Measurements from ENCODE around the gene SCAP.

Gene SCAP

DNA sequence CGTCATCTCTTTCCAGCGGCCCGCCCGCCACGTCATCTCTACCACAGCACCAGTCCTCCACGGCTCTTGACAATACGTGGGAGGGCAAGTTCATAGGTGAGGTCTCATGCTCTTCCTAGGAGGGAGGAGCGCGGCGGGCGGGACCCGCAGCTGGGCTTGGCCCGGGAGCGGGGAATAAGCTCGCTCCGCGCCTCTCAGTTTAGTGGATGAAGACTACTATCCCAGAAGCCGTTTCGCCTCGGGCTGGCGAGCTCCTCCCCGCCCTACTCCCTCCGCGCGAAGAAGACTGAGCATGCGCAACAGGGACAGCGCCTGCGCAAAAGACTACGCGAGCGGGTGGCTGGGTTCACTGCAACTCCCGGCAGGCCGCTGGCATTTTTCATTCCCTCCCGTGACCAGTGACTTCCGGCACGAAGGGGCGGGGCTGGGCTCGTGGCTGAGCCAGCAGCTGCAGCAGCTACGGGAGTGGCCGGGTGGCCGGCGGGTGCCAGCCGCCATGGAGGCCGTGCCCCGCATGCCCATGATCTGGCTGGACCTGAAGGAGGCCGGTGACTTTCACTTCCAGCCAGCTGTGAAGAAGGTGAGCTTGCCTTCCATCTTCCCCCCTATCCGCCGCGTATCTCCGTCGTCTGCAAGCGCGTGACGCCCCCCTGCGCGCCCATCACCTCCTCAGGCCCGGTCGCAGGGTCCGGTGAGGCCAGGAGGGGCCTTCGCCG lies 95.0 kb downstream of the SCAP start, which contains the start of gene PTPN23:
Gene PTPN23, plus strand, starts transcription at position 421 of the 716 bp plus-strand sequence. Its CDS starts 76 bp downstream, at position 497.
- no peak for TF ChIP-seq CTCF (IDR thresholded peaks at IDR 0.05; ENCODE audit: low read depth, low read length, missing control alignments)
- DNase-seq (ENCODE audit: low read depth) = peak; percentile 96
- peak within 1 kb of the TSS; percentile 83 for H3K4me3 ChIP-seq (ENCODE audit: low read depth, low read length)

DNA sequence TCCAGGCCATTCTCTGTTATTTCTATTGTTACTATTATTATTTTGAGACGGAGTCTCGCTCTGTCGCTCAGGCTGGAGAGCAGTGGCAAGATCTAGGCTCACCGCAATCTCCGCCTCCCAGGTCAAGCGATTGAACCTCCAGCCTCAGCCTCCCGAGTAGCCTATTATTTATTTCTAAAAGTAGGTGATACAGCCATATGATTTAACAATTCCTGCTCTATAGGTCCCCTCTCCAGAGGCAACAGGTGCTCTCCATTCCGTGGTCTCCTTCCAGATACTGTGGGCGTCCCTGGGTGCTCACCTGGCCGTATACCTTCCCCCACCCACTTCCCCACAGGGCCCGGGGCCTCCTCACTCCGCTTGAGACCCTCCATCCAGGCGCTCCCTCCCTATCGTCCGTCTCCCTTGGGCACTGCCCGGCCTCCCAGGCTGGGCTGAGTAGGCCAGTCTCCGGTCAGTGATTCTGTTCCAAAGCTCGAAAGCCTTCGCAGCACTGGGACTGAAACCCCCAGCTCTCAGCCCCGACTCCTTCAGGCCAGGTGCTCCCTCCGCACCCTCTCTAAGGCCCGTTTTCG lies 95.6 kb downstream of the SCAP start:
- no peak for DNase-seq (ENCODE audit: low read depth)
- H3K4me3 ChIP-seq (ENCODE audit: low read depth, low read length) = peak overlapping the region; percentile 83
- TF ChIP-seq CTCF (IDR thresholded peaks at IDR 0.05; ENCODE audit: low read depth, low read length, missing control alignments) = no peak

- TF ChIP-seq CTCF (IDR thresholded peaks at IDR 0.05; ENCODE audit: low read depth, low read length, missing control alignments) = no peak
- no peak for DNase-seq (ENCODE audit: low read depth)
Measured at GRCh38 chr3:47379411-47379899, 96.3 kb downstream of the SCAP start.

DNA sequence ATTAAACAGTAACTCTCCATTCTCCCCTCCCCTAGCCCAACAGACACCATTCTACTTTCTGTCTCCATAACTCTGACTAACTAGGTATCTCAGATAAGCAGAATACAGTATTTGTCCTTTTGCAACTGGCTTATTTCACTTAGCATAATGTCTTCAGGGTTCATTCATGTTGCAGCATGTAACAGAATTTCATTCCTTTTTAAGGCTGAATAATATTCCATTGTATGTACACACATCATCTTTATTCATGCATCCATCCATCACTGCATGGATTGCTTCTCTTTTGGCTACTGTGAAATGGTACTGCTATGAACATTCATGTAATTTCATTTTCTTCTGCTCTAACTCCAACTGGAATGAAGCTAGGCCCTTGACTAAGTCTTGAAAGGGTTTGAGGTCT lies 96.9 kb downstream of the SCAP start:
- H3K4me3 ChIP-seq (ENCODE audit: low read depth, low read length) = no peak overlapping the region
- DNase-seq (ENCODE audit: low read depth) = no peak
- no peak for TF ChIP-seq CTCF (IDR thresholded peaks at IDR 0.05; ENCODE audit: low read depth, low read length, missing control alignments)

More at GRCh38 chr3:47379411-47379899, 96.3 kb downstream of the SCAP start:
- peak overlapping the region; percentile 83 for H3K4me3 ChIP-seq (ENCODE audit: low read depth, low read length)

DNA sequence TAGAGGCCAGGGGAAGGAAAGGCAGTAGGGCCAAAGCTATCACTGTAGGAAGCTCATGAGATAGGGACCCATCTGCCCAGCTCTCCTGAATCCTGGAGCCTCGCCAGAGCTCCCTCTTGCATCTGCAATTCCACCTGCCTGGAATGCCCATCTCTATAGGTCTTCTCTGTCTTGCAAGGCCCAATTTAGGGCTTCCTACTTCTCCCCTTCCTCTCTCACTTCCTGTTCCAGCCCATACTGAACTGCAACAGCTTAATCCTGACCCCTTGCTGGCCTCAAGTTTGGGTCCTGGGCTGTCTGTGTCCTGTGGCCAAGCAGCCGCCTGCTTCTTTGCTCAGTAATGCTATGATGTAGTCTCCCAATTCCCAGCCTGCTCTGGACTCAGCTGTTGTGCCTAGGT lies 98.6 kb downstream of the SCAP start:
- TF ChIP-seq CTCF (IDR thresholded peaks at IDR 0.05; ENCODE audit: low read depth, low read length, missing control alignments) = no peak
- H3K4me3 ChIP-seq (ENCODE audit: low read depth, low read length) = no peak overlapping the region
- DNase-seq (ENCODE audit: low read depth) = no peak

- no peak overlapping the region for H3K4me3 ChIP-seq (ENCODE audit: low read depth, low read length)
- DNase-seq (ENCODE audit: low read depth) = no peak
- TF ChIP-seq CTCF (IDR thresholded peaks at IDR 0.05; ENCODE audit: low read depth, low read length, missing control alignments) = peak; percentile 18
Measured at GRCh38 chr3:47376393-47376792, 99.3 kb downstream of the SCAP start.
